Measurements from ENCODE around the gene GRIK3. TPM values are rescaled to one million over a fixed set of nuclear protein-coding genes. Genes with fewer than 3 reads are reported as not detected.

The GRIK3 gene
- total and polyA plus RNA-seq, 11 donors: 0.06 to 1.6 (median 0.29) TPM

DNA sequence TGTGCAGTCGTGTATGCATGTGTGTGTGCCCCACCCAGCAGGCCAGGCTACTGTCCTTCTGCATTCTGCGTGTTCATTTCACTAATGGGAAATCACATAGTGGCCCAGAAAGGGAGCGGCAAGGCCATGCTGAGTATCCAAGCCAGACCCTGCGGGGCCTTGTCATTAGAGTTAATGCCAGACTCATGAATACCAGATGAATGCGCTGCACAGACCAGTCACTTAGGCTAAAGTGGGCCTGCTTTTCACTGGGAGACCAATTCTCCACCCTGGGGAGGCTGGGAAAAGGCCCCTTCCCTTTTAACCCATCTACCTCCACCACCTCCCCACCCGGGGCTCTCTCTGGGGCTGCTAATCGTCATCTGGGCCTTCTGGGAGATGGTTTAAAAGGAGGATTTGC is 17.0 kb upstream of the GRIK3 start:
- peaks cover 0 to 36% (median 10%) of the 10 kb centered on the region in 9 donors for H3K27me3 ChIP-seq
- 60 to 68% (median 64%) methylated on average over 7 of the region's 7 CpGs for WGBS, 4 donors

DNA sequence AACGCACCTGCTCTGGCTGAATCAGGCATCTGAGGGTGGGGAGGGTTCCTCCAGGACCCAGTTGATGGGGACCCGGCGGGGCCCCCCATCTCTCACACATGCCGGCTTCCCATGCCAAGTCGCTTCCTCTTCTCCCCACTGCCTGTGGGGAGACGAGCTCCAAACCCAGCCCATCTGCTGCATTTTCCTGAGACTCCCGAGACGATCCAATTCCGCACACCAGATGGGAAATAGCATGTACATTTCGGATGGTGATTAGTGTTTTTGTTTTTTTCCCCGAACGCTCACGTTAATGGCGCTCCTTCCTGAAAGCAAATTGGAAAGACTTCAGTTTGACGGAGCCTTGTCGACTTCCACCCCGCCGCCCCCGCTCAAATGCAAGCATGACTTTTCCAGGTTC is 13.2 kb upstream of the GRIK3 start:
- intact Hi-C loops (cut with DNase I): no loop called here
- peaks cover 3 to 51% (median 23%) of the 10 kb centered on the region in 9 donors for H3K27me3 ChIP-seq
- no peak overlapping the region for H3K27ac ChIP-seq
- no peaks in the 10 kb centered on the region for H3K36me3 ChIP-seq
- H3K4me1 ChIP-seq: no peaks in the 10 kb centered on the region
- 79 to 88% (median 81%) methylated on average over 18 to 19 of the region's 19 CpGs for WGBS, 4 donors
- TF ChIP-seq CTCF (IDR thresholded peaks at IDR 0.05) (no peak), POLR2A (IDR thresholded peaks at IDR 0.05) (no peak)
- no peaks in the 10 kb centered on the region for H3K9me3 ChIP-seq
- DNase-seq (no peak), ATAC-seq (no peak)
- no peak overlapping the region for H3K4me3 ChIP-seq

More for the DNA sequence above, 17.0 kb upstream of the GRIK3 start:
- Histone ChIP-seq H3K4me1 (no peaks in the 10 kb centered on the region), H3K27ac (no peak overlapping the region), H3K36me3 (no peaks in the 10 kb centered on the region), H3K4me3 (no peak overlapping the region), H3K9me3 (no peaks in the 10 kb centered on the region)
- TF ChIP-seq POLR2A (IDR thresholded peaks at IDR 0.05) (no peak), CTCF (IDR thresholded peaks at IDR 0.05) (no peak)
- DNase-seq (no peak), ATAC-seq (no peak)
- intact Hi-C loops (cut with DNase I): no loop called here

DNA sequence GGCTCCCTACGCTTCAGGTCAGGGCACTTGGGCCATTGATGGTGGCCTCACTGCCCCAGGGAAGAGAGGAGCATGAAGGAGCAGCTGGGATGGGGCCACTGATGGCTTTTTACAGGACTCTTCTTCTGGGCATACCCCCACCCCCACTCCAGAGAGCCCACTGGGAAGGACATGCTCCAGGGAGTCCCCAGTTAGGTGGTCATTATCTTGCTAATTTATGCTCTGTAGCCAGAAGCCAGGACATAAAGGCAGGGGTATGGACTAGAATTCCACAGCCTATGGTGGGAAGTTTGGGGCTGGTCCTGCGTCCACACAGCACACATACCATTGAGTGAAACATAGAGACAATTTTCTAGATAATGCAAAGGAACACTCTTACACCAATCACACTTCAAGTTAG is 8.8 kb upstream of the GRIK3 start:
- ATAC-seq: no peak
- H3K4me1 ChIP-seq: no peaks in the 10 kb centered on the region
- H3K9me3 ChIP-seq: no peaks in the 10 kb centered on the region
- peaks cover 11 to 86% (median 41%) of the 10 kb centered on the region in 9 donors for H3K27me3 ChIP-seq
- no peak for TF ChIP-seq POLR2A (IDR thresholded peaks at IDR 0.05)
- TF ChIP-seq CTCF (IDR thresholded peaks at IDR 0.05): no peak
- no peaks in the 10 kb centered on the region for H3K36me3 ChIP-seq
- H3K27ac ChIP-seq: no peak overlapping the region
- 54 to 64% (median 57%) methylated on average over 2 of the region's 2 CpGs for WGBS, 4 donors
- DNase-seq: no peak
- intact Hi-C loops (cut with DNase I): loop anchor here in 1 of 10 donors (5.0 kb wide), 1 partner anchor 341 kb away; no protein-coding TSS in a partner anchor
- no peak overlapping the region for H3K4me3 ChIP-seq

GRCh38 chr1:37042506-37042905 is 8.2 kb upstream of the GRIK3 start:
- 26 to 39% (median 34%) methylated on average over 6 of the region's 6 CpGs for WGBS, 4 donors
- no peak for ATAC-seq
- H3K27me3 ChIP-seq: peaks cover 11 to 87% (median 45%) of the 10 kb centered on the region in 9 donors
- H3K9me3 ChIP-seq: no peaks in the 10 kb centered on the region
- no peaks in the 10 kb centered on the region for H3K36me3 ChIP-seq
- no peak for TF ChIP-seq POLR2A (IDR thresholded peaks at IDR 0.05)
- no peak for TF ChIP-seq CTCF (IDR thresholded peaks at IDR 0.05)
- intact Hi-C loops (cut with DNase I): loop anchor here in 1 of 10 donors (5.0 kb wide), 1 partner anchor 340 kb away; no protein-coding TSS in a partner anchor
- H3K4me1 ChIP-seq: no peaks in the 10 kb centered on the region
- DNase-seq: no peak
- H3K4me3 ChIP-seq: no peak overlapping the region
- H3K27ac ChIP-seq: no peak overlapping the region
